ENCODE results near the gene AKR1C3. TPM values are rescaled to one million over a fixed set of nuclear protein-coding genes. Genes with fewer than 3 reads are reported as not detected.

The AKR1C3 gene
- total RNA-seq, 1 donor from 2014 or later, result 1.2 TPM

GRCh38 chr10:5143137-5143536, 48.9 kb downstream of the AKR1C3 start:
- H3K4me3 ChIP-seq (ENCODE audit: low read depth, low read length), result no peak overlapping the region
- DNase-seq (ENCODE audit: low read depth), result no peak
- no peaks in the 10 kb centered on the region for H3K36me3 ChIP-seq (ENCODE audit: control insufficient read depth, insufficient read depth, low read length)
- H3K27me3 ChIP-seq (ENCODE audit: control insufficient read depth, insufficient read depth, low read length), result no peaks in the 10 kb centered on the region
- TF ChIP-seq, protein P1, sequence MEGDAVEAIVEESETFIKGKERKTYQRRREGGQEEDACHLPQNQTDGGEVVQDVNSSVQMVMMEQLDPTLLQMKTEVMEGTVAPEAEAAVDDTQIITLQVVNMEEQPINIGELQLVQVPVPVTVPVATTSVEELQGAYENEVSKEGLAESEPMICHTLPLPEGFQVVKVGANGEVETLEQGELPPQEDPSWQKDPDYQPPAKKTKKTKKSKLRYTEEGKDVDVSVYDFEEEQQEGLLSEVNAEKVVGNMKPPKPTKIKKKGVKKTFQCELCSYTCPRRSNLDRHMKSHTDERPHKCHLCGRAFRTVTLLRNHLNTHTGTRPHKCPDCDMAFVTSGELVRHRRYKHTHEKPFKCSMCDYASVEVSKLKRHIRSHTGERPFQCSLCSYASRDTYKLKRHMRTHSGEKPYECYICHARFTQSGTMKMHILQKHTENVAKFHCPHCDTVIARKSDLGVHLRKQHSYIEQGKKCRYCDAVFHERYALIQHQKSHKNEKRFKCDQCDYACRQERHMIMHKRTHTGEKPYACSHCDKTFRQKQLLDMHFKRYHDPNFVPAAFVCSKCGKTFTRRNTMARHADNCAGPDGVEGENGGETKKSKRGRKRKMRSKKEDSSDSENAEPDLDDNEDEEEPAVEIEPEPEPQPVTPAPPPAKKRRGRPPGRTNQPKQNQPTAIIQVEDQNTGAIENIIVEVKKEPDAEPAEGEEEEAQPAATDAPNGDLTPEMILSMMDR (IDR thresholded peaks at IDR 0.05; ENCODE audit: insufficient read depth, low read length, poor library complexity, severe bottlenecking), result no peak

- H3K4me3 ChIP-seq (ENCODE audit: low read depth, low read length), result no peak overlapping the region
- DNase-seq (ENCODE audit: low read depth), result no peak
- TF ChIP-seq, protein P1 (IDR thresholded peaks at IDR 0.05; ENCODE audit: insufficient read depth, low read length, poor library complexity, severe bottlenecking), result no peak
- no peaks in the 10 kb centered on the region for H3K27me3 ChIP-seq (ENCODE audit: control insufficient read depth, insufficient read depth, low read length)
- no peaks in the 10 kb centered on the region for H3K36me3 ChIP-seq (ENCODE audit: control insufficient read depth, insufficient read depth, low read length)
Measured at GRCh38 chr10:5146920-5147254, 52.7 kb downstream of the AKR1C3 start.

DNA sequence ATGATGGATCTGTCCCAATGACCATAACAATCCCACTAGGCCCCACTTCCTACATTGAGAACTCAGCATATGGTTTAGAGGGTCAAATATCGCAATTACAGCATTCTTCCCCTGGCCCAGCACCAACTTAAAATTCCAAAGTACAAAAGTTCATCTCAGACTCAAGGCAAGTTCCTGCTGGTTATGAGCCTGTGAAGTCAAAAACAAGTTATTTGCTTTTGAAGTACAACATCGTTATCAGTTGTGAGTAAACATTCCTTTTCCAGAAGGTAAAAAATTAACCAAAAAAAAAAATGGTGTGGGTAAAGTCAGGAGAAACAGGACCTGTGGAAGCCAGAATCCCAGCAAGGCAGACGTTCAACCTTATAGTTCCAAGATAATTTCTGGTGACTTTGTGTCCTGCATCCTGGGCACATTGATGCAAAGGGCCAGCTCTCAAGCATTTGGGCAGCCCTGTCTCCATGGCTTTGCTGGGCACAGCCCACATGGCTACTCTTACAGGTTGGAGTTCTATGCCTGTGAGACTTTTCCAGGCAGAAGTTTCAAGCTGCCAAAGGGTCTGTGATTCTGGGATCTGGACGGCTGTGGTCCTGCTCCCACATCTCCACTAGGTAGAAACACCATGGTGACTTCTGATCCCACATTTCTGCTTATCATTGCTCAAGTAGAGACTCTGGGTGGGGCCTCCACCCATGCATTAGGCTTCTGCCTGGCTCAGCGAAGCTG, 53.2 kb downstream of the AKR1C3 start:
- DNase-seq (ENCODE audit: low read depth), result no peak
- TF ChIP-seq, protein P1 (IDR thresholded peaks at IDR 0.05; ENCODE audit: insufficient read depth, low read length, poor library complexity, severe bottlenecking), result no peak
- H3K4me3 ChIP-seq (ENCODE audit: low read depth, low read length), result no peak overlapping the region
- H3K36me3 ChIP-seq (ENCODE audit: control insufficient read depth, insufficient read depth, low read length), result no peaks in the 10 kb centered on the region
- no peaks in the 10 kb centered on the region for H3K27me3 ChIP-seq (ENCODE audit: control insufficient read depth, insufficient read depth, low read length)

GRCh38 chr10:5147981-5148677, 53.9 kb downstream of the AKR1C3 start:
- no peak overlapping the region for H3K4me3 ChIP-seq (ENCODE audit: low read depth, low read length)
- no peak for DNase-seq (ENCODE audit: low read depth)
- no peaks in the 10 kb centered on the region for H3K27me3 ChIP-seq (ENCODE audit: control insufficient read depth, insufficient read depth, low read length)
- no peaks in the 10 kb centered on the region for H3K36me3 ChIP-seq (ENCODE audit: control insufficient read depth, insufficient read depth, low read length)
- TF ChIP-seq, protein P1 (IDR thresholded peaks at IDR 0.05; ENCODE audit: insufficient read depth, low read length, poor library complexity, severe bottlenecking), result no peak

DNA sequence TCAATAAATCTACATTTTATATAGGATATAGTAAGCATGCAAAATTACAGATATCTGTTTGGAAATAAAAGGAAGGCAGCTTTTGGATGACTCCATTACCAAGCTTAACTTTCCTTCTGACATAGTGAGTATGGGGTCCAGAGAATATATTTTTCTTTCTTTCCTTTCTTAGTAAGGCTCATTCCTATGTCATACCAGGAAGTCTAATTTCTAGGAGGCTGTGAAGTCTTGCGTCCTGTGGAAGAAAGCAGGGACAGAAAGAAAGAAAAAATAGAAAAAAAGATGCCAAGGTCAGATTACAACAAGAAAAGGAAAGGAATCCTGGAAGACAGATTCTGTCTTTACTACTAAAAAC, 54.4 kb downstream of the AKR1C3 start:
- Histone ChIP-seq H3K4me3 (ENCODE audit: low read depth, low read length) (no peak overlapping the region), H3K27me3 (ENCODE audit: control insufficient read depth, insufficient read depth, low read length) (no peaks in the 10 kb centered on the region), H3K36me3 (ENCODE audit: control insufficient read depth, insufficient read depth, low read length) (no peaks in the 10 kb centered on the region)
- TF ChIP-seq, protein P1 (IDR thresholded peaks at IDR 0.05; ENCODE audit: insufficient read depth, low read length, poor library complexity, severe bottlenecking), result no peak
- DNase-seq (ENCODE audit: low read depth), result no peak

All from kidney epithelial cell (primary cell).